HEK293 (cell line): ENCODE results near the gene EIF4G3.

Experiments used
- BCL11A ChIP-seq: fragments of 450-650 bp; formaldehyde crosslinking; IDR thresholded peaks from 2 replicates; pipeline ENCODE4 v1.5.1; 2016; ENCODE audit warnings: low read depth, missing biosample characterization, missing genetic modification characterization
- CTCF ChIP-seq: fragments of 450-650 bp; formaldehyde crosslinking; IDR thresholded peaks from 2 replicates; pipeline ENCODE4 v1.5.1; 2016; ENCODE audit warnings: missing biosample characterization, missing genetic modification characterization
- REST ChIP-seq: fragments of 450-650 bp; formaldehyde crosslinking; IDR thresholded peaks from 2 replicates; pipeline ENCODE4 v1.5.1; 2016; ENCODE audit warnings: missing biosample characterization, missing genetic modification characterization
- ZIC2 ChIP-seq: fragments of 450-650 bp; formaldehyde crosslinking; IDR thresholded peaks from 2 replicates; pipeline ENCODE4 v1.5.1; 2016; ENCODE audit warnings: missing biosample characterization, missing genetic modification characterization

- TF ChIP-seq BCL11A (tag by site-specific recombination) = no peak
- TF ChIP-seq ZIC2 (tag by site-specific recombination) = no peak
- TF ChIP-seq REST = no peak
- TF ChIP-seq CTCF = no peak
Measured at GRCh38 chr1:20854529-20854928, 322.2 kb downstream of the EIF4G3 start.
